ENCODE measurements around the gene CACNA2D2.

DNA sequence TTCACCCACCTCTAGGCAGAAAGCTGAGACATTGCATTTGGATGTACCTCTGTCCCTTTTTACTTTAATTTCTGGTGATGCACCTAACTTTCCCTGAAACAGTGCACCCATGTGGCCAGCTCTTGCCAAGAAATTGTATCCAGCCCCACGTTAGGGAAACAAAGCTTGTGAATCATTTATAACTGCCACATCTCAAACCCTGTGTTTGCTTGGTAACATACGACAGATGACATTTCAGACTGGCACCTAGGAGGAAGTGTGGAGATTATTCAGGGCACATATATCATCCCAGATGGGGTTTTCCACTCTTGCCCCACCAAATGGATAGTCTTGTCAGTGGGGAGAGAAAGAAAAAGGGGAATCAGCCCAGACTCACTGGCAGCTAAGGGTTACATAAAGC lies 150.7 kb downstream of the CACNA2D2 start:
- TF ChIP-seq, protein P1, sequence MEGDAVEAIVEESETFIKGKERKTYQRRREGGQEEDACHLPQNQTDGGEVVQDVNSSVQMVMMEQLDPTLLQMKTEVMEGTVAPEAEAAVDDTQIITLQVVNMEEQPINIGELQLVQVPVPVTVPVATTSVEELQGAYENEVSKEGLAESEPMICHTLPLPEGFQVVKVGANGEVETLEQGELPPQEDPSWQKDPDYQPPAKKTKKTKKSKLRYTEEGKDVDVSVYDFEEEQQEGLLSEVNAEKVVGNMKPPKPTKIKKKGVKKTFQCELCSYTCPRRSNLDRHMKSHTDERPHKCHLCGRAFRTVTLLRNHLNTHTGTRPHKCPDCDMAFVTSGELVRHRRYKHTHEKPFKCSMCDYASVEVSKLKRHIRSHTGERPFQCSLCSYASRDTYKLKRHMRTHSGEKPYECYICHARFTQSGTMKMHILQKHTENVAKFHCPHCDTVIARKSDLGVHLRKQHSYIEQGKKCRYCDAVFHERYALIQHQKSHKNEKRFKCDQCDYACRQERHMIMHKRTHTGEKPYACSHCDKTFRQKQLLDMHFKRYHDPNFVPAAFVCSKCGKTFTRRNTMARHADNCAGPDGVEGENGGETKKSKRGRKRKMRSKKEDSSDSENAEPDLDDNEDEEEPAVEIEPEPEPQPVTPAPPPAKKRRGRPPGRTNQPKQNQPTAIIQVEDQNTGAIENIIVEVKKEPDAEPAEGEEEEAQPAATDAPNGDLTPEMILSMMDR (IDR thresholded peaks at IDR 0.05; ENCODE audit: poor library complexity), result peak; percentile 28
- no peak for TF ChIP-seq EZH2 (IDR thresholded peaks at IDR 0.05; ENCODE audit: borderline replicate concordance)
